PC-3 (cell line): ENCODE measurements around the gene CMBL.

Experiments
- CTCF ChIP-seq: fragments of 300-600 bp; sonication (generic); conservative IDR thresholded peaks from 2 replicates; pipeline ENCODE4 v1.5.1; 2017; ENCODE audit warnings: antibody characterized with exemption, low read depth, mild to moderate bottlenecking, low read length
- EZH2 ChIP-seq: fragments of 300-600 bp; sonication (generic); IDR thresholded peaks from one replicate; pipeline ENCODE4 v1.6.1; 2017; ENCODE audit warnings: antibody characterized with exemption, mild to moderate bottlenecking, low read length; ENCODE audit not compliant: unreplicated experiment

GRCh38 chr5:10307206-10308148, at the start of gene CMBL:
- TF ChIP-seq EZH2 (no peak), CTCF (no peak)
